Keratinocyte (primary cell): ENCODE results near the gene UNC13C. TPM values are rescaled to one million over a fixed set of nuclear protein-coding genes. Genes with fewer than 3 reads are reported as not detected.

Source experiments
- DNase-seq: peaks from one replicate; pipeline ENCODE4 v3.0.0-alpha.2; 2011; ENCODE audit warnings: low read depth, missing footprints, low spot score
- FAIRE-seq: peaks from 2 replicates; lab custom pipeline; 2011; peaks lifted over from hg19 to GRCh38; lab: Jason Lieb, UNC
- H2AFZ ChIP-seq: 2 replicates; pipeline ENCODE4 v1.6.0; 2012; ENCODE audit warnings: low read length, control low read depth, inconsistent platforms; ENCODE audit not compliant: control insufficient read depth
- H3K27ac ChIP-seq: 2 replicates; pipeline ENCODE4 v1.5.1; 2011; ENCODE audit warnings: low read length; ENCODE audit not compliant: control insufficient read depth, insufficient read depth
- H3K27me3 ChIP-seq: 3 replicates; pipeline ENCODE4 v1.6.0; 2011; ENCODE audit warnings: low read length; ENCODE audit not compliant: control insufficient read depth, insufficient read depth; ENCODE audit errors: extremely low read depth
- H3K36me3 ChIP-seq, 2 experiments: 2 replicates in 1 of 2; 3 replicates in 1 of 2; pipeline ENCODE4 v1.5.1; 2011; ENCODE audit warnings: low read length in 2 of 2, mild to moderate bottlenecking in 1 of 2; ENCODE audit not compliant: control insufficient read depth in 2 of 2, insufficient read depth in 2 of 2; ENCODE audit errors: extremely low read depth in 1 of 2
- H3K4me1 ChIP-seq: 3 replicates; pipeline ENCODE4 v1.5.1; 2011; ENCODE audit warnings: low read length; ENCODE audit not compliant: control insufficient read depth, insufficient read depth; ENCODE audit errors: extremely low read depth
- H3K4me2 ChIP-seq: 3 replicates; pipeline ENCODE4 v1.6.0; 2011; ENCODE audit warnings: low read depth, low read length; ENCODE audit not compliant: control insufficient read depth, insufficient read depth; ENCODE audit errors: extremely low read depth
- H3K4me3 ChIP-seq, 3 experiments: fragments of 200-600 bp in 1 of 3; sonication (generic) in 1 of 3; 2 replicates in 2 of 3; 3 replicates in 1 of 3; pipeline ENCODE4 v1.5.1; 2011 to 2016; ENCODE audit warnings: low read length in 3 of 3, mild to moderate bottlenecking in 3 of 3, control low read depth in 2 of 3, inconsistent platforms in 1 of 3, low read depth in 1 of 3, mixed read lengths in 1 of 3, mixed run types in 1 of 3, moderate library complexity in 1 of 3; ENCODE audit not compliant: control insufficient read depth in 2 of 3, insufficient read depth in 2 of 3; ENCODE audit errors: extremely low read depth in 1 of 3
- H3K79me2 ChIP-seq: 2 replicates; pipeline ENCODE4 v1.6.0; 2012; ENCODE audit warnings: low read length; ENCODE audit not compliant: control insufficient read depth, insufficient read depth
- H3K9ac ChIP-seq: 3 replicates; pipeline ENCODE4 v1.6.0; 2011; ENCODE audit warnings: low read length; ENCODE audit not compliant: control insufficient read depth, insufficient read depth; ENCODE audit errors: extremely low read depth
- H3K9me1 ChIP-seq: 3 replicates; pipeline ENCODE4 v1.6.0; 2011; ENCODE audit warnings: low read length; ENCODE audit not compliant: control insufficient read depth, insufficient read depth; ENCODE audit errors: extremely low read depth
- H3K9me3 ChIP-seq: 2 replicates; pipeline ENCODE4 v1.5.1; 2012; ENCODE audit warnings: low read depth, low read length; ENCODE audit not compliant: control insufficient read depth
- H4K20me1 ChIP-seq: 3 replicates; pipeline ENCODE4 v1.6.0; 2011; ENCODE audit warnings: low read length; ENCODE audit not compliant: control insufficient read depth, insufficient read depth; ENCODE audit errors: extremely low read depth
- EZH2 ChIP-seq: IDR thresholded peaks from one replicate; pipeline ENCODE4 v1.6.1; 2012; ENCODE audit warnings: inconsistent platforms, mild to moderate bottlenecking, low read length, moderate library complexity
- dilution Hi-C: fragments of 300-500 bp; cut with MboI; formaldehyde crosslinking; loops from one replicate; pipeline ENCODE4 v1.7.0; 2020; ENCODE audit warnings: low sequenced_read_pairs; ENCODE audit not compliant: extremely low pct_ligation_motif_present
- polyA plus RNA-seq, 5 experiments: library from polyadenylated mRNA; depleted of rRNA in 3 of 5; stranded (reverse) in 3 of 5; stranded (forward) in 1 of 5; unstranded in 1 of 5; fragments of >200 nt; gene quantifications; 1 replicate in 1 of 5; 2 replicates in 3 of 5; 3 replicates in 1 of 5; pipeline versions ENCODE4 v1.2.1 to v1.2.3, GENCODE V29; 2011 to 2012; ENCODE audit warnings: missing spikeins in 2 of 5, low read depth in 1 of 5, low replicate concordance in 1 of 5
- TF ChIP-seq, protein P1 (sequence below), 3 experiments: IDR thresholded peaks in 1 of 3; conservative IDR thresholded peaks in 1 of 3; optimal IDR thresholded peaks in 1 of 3; 2 replicates in 2 of 3; 3 replicates in 1 of 3; pipeline versions ENCODE3 to v1.5.1; 2011; ENCODE audit warnings: low read length in 3 of 3, mild to moderate bottlenecking in 3 of 3, moderate library complexity in 2 of 3, control low read depth in 1 of 3, inconsistent platforms in 1 of 3; ENCODE audit not compliant: insufficient read depth in 2 of 3; ENCODE audit errors: extremely low read depth in 1 of 3

Gene UNC13C
- polyA plus RNA-seq, 1 donor (not counting 4 experiments of a cell fraction or from before 2014, with no cell fraction given): not detected

DNA sequence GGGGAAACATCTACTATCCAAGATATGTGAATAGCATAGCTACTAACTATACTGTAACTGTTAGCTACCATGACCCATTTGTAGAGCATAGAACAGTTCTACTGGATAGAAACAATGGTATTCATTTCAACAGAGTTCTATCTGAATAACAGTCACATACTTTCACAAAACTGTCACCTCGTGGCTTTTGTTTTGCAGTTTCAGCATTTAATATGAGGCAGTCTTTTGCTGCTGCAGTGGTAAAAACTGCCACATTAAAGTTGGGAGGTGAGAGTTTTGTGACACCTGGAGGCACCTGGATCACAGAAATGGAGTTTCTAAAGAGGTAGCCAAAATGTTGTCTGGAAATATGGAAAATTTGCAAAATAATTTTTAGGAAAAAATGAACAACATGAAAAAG lies 578.0 kb downstream of the UNC13C start:
- no peak for TF ChIP-seq EZH2
- TF ChIP-seq, protein P1, sequence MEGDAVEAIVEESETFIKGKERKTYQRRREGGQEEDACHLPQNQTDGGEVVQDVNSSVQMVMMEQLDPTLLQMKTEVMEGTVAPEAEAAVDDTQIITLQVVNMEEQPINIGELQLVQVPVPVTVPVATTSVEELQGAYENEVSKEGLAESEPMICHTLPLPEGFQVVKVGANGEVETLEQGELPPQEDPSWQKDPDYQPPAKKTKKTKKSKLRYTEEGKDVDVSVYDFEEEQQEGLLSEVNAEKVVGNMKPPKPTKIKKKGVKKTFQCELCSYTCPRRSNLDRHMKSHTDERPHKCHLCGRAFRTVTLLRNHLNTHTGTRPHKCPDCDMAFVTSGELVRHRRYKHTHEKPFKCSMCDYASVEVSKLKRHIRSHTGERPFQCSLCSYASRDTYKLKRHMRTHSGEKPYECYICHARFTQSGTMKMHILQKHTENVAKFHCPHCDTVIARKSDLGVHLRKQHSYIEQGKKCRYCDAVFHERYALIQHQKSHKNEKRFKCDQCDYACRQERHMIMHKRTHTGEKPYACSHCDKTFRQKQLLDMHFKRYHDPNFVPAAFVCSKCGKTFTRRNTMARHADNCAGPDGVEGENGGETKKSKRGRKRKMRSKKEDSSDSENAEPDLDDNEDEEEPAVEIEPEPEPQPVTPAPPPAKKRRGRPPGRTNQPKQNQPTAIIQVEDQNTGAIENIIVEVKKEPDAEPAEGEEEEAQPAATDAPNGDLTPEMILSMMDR (optimal IDR thresholded peaks at IDR 0.05 in 1 of 3, IDR thresholded peaks at IDR 0.05 in 1 of 3, conservative IDR thresholded peaks at IDR 0.05 in 1 of 3; ENCODE audit: extremely low read depth in 1 of 3, insufficient read depth in 2 of 3, low read length in 3 of 3): no peak
- no peak for FAIRE-seq
- H3K27me3 ChIP-seq: no peaks in the 10 kb centered on the region
- H3K36me3 ChIP-seq: no peaks in the 10 kb centered on the region
- dilution Hi-C loops: no loop called here
- H3K9ac ChIP-seq: no peak overlapping the region
- no peak for DNase-seq
- H3K4me1 ChIP-seq: no peaks in the 10 kb centered on the region
- H4K20me1 ChIP-seq: no peaks in the 10 kb centered on the region
- H3K79me2 ChIP-seq: no peaks in the 10 kb centered on the region
- H2AFZ ChIP-seq: no peak overlapping the region
- no peaks in the 10 kb centered on the region for H3K9me1 ChIP-seq
- H3K9me3 ChIP-seq: no peaks in the 10 kb centered on the region
- no peak overlapping the region for H3K27ac ChIP-seq
- H3K4me2 ChIP-seq: no peak overlapping the region
- H3K4me3 ChIP-seq: no peak overlapping the region

- Histone ChIP-seq H3K9me1 (no peaks in the 10 kb centered on the region), H3K79me2 (no peaks in the 10 kb centered on the region), H4K20me1 (no peaks in the 10 kb centered on the region)
These were observed 581.3 kb downstream of the UNC13C start for GRCh38 chr15:54559405-54560069.

More at GRCh38 chr15:54559405-54560069, 581.3 kb downstream of the UNC13C start:
- FAIRE-seq (no peak), DNase-seq (no peak)
- TF ChIP-seq, protein P1 (optimal IDR thresholded peaks at IDR 0.05 in 1 of 3, IDR thresholded peaks at IDR 0.05 in 1 of 3, conservative IDR thresholded peaks at IDR 0.05 in 1 of 3; ENCODE audit: extremely low read depth in 1 of 3, insufficient read depth in 2 of 3, low read length in 3 of 3): no peak
- no peak for TF ChIP-seq EZH2
- Histone ChIP-seq H3K36me3 (no peaks in the 10 kb centered on the region), H2AFZ (no peak overlapping the region), H3K9ac (no peak overlapping the region), H3K9me3 (no peaks in the 10 kb centered on the region), H3K27ac (no peak overlapping the region), H3K4me3 (no peak overlapping the region), H3K27me3 (no peaks in the 10 kb centered on the region), H3K4me2 (no peak overlapping the region), H3K4me1 (no peaks in the 10 kb centered on the region)
- dilution Hi-C loops: no loop called here
